ENCODE measurements around the gene PSD.

- no peak for TF ChIP-seq CTCF (IDR thresholded peaks at IDR 0.05)
- TF ChIP-seq ZFX (IDR thresholded peaks at IDR 0.05; ENCODE audit: borderline replicate concordance) = no peak
These were observed 7.0 kb downstream of the PSD start for GRCh38 chr10:102411341-102412255.
